Osteoblast (primary cell): Measurements from ENCODE around the gene NFIA. TPM values are rescaled to one million over a fixed set of nuclear protein-coding genes. Genes with fewer than 3 reads are reported as not detected.
A peak's percentile ranks its signal among the peaks of the same experiment; 100 is the strongest.

Experiments
- DNase-seq: peaks from one replicate; pipeline ENCODE4 v3.0.0; 2011; ENCODE audit warnings: low spot score, mixed read lengths; ENCODE audit not compliant: insufficient read length; ENCODE audit errors: missing footprints
- H2AFZ ChIP-seq: 2 replicates; pipeline ENCODE4 v1.6.0; 2011; ENCODE audit warnings: mild to moderate bottlenecking, low read length
- H3K27ac ChIP-seq: 2 replicates; pipeline ENCODE4 v1.5.1; 2011; ENCODE audit warnings: mild to moderate bottlenecking, low read depth, low read length, moderate library complexity
- H3K27me3 ChIP-seq: 2 replicates; pipeline ENCODE4 v1.6.0; 2012; ENCODE audit warnings: mild to moderate bottlenecking, control low read depth, inconsistent platforms, low read length, moderate library complexity; ENCODE audit not compliant: insufficient read depth
- H3K36me3 ChIP-seq: 2 replicates; pipeline ENCODE4 v1.5.1; 2011; ENCODE audit warnings: mild to moderate bottlenecking, low read length, control low read depth, moderate library complexity; ENCODE audit not compliant: insufficient read depth
- H3K4me1 ChIP-seq: 2 replicates; pipeline ENCODE4 v1.5.1; 2011; ENCODE audit warnings: mild to moderate bottlenecking, low read length, control low read depth, moderate library complexity; ENCODE audit not compliant: insufficient read depth
- H3K4me2 ChIP-seq: 2 replicates; pipeline ENCODE4 v1.6.0; 2011; ENCODE audit warnings: mild to moderate bottlenecking, low read length; ENCODE audit not compliant: insufficient read depth
- H3K4me3 ChIP-seq: fragments of 200-600 bp; sonication (generic); 3 replicates; pipeline ENCODE4 v1.5.1; 2012; ENCODE audit warnings: mild to moderate bottlenecking, low read length, inconsistent platforms; ENCODE audit not compliant: insufficient read depth
- H3K79me2 ChIP-seq: 2 replicates; pipeline ENCODE4 v1.6.0; 2012; ENCODE audit warnings: mild to moderate bottlenecking, low read length, control low read depth, inconsistent platforms; ENCODE audit not compliant: insufficient read depth
- H3K9me3 ChIP-seq: 2 replicates; pipeline ENCODE4 v1.5.1; 2011; ENCODE audit warnings: low read depth, low read length, control low read depth
- H4K20me1 ChIP-seq: 2 replicates; pipeline ENCODE4 v1.6.0; 2012; ENCODE audit warnings: mild to moderate bottlenecking, low read length, control low read depth; ENCODE audit not compliant: insufficient read depth
- CTCF ChIP-seq: IDR thresholded peaks from 2 replicates; pipeline ENCODE4 v1.5.1; 2011; ENCODE audit warnings: mild to moderate bottlenecking, low read depth, low read length, moderate library complexity; ENCODE audit errors: extremely low read depth
- total RNA-seq: library from RNA; depleted of rRNA; stranded (reverse); fragments of >200 nt; gene quantifications from 2 replicates; pipeline ENCODE4 v1.2.3, GENCODE V29; 2012

The NFIA gene
- total RNA-seq, 1 donor, result 7.2 TPM

GRCh38 chr1:61051443-61051718, 31.0 kb upstream of the NFIA start:
- H3K9me3 ChIP-seq, result no peaks in the 10 kb centered on the region
- peaks cover 30% of the 10 kb centered on the region for H3K27me3 ChIP-seq
- peak; percentile 82 for DNase-seq
- H3K27ac ChIP-seq, result no peak overlapping the region
- no peak overlapping the region for H2AFZ ChIP-seq
- H3K4me3 ChIP-seq, result peak overlapping the region; percentile 87
- H3K4me2 ChIP-seq, result peak overlapping the region; percentile 77
- H3K79me2 ChIP-seq, result no peaks in the 10 kb centered on the region
- TF ChIP-seq CTCF, result no peak
- no peaks in the 10 kb centered on the region for H3K4me1 ChIP-seq
- H3K36me3 ChIP-seq, result no peaks in the 10 kb centered on the region
- H4K20me1 ChIP-seq, result no peaks in the 10 kb centered on the region

- DNase-seq, result peak; percentile 38
- no peak overlapping the region for H3K27ac ChIP-seq
- H2AFZ ChIP-seq, result no peak overlapping the region
- no peaks in the 10 kb centered on the region for H3K4me1 ChIP-seq
- H3K36me3 ChIP-seq, result no peaks in the 10 kb centered on the region
- no peaks in the 10 kb centered on the region for H3K79me2 ChIP-seq
- H3K4me2 ChIP-seq, result no peak overlapping the region
- H3K9me3 ChIP-seq, result no peaks in the 10 kb centered on the region
- TF ChIP-seq CTCF, result no peak
- peaks cover 30% of the 10 kb centered on the region for H3K27me3 ChIP-seq
- H4K20me1 ChIP-seq, result no peaks in the 10 kb centered on the region
- H3K4me3 ChIP-seq, result no peak overlapping the region
These were observed 30.5 kb upstream of the NFIA start for GRCh38 chr1:61051719-61052394.

GRCh38 chr1:61052395-61053225, 29.8 kb upstream of the NFIA start:
- Histone ChIP-seq H4K20me1 (no peaks in the 10 kb centered on the region), H3K27me3 (peaks cover 30% of the 10 kb centered on the region)

More at GRCh38 chr1:61052395-61053225, 29.8 kb upstream of the NFIA start:
- Histone ChIP-seq H3K79me2 (no peaks in the 10 kb centered on the region), H3K9me3 (no peaks in the 10 kb centered on the region), H3K4me1 (peaks cover under 1% of the 10 kb centered on the region), H3K4me2 (no peak overlapping the region), H3K36me3 (no peaks in the 10 kb centered on the region), H2AFZ (no peak overlapping the region), H3K27ac (no peak overlapping the region), H3K4me3 (no peak overlapping the region)
- peak; percentile 81 for DNase-seq
- TF ChIP-seq CTCF, result no peak
